Hematopoietic multipotent progenitor cell treated with erythropoietin and hydrocortisone succinate and interleukin-3 and kit ligand, for 8 days (in vitro differentiated cells): ENCODE data around the gene AURKAIP1.
A peak's percentile ranks its signal among the peaks of the same experiment; 100 is the strongest.

Source experiments
- DNase-seq: peaks from one replicate; pipeline ENCODE4 v3.0.0-alpha.2; 2015

Gene AURKAIP1

GRCh38 chr1:1359664-1360468 lies 15.1 kb downstream of the AURKAIP1 start:
- no peak for DNase-seq

GRCh38 chr1:1359308-1359663 lies 15.7 kb downstream of the AURKAIP1 start:
- no peak for DNase-seq

GRCh38 chr1:1358433-1359271 lies 16.4 kb downstream of the AURKAIP1 start, which contains the start of gene MXRA8:
TSS of gene MXRA8 (minus strand) at chr1:1358555. CDS start at chr1:1358504, 51 bp downstream.
- no peak for DNase-seq

DNA sequence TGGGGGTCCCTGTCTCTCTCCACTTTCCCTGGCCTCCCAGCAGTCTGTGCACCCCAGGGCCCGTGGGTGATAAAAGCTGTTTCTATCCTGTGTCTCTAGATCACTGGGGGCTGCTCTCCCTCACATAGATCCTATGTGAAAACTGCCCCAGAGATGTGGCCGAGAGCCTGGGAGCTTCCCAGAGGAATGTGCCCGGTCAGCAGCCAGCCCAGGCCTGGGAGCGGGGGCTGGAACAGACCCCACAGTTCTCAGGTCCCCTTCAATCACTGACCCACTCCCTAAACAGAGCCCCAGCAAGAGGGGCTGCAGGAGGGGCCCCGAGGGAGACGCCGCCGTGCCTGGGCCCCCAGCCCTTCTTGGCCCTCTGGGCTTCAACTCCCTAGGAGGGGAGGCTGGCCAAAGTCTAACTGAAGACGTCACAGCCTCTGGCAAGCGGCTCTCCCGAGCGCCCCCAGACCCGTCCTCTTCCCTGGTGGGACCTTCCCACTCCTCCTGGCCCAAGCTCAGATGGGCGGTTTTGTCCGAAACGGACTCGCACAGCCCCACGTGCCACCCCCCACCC lies 17.1 kb downstream of the AURKAIP1 start:
- no peak for DNase-seq

DNA sequence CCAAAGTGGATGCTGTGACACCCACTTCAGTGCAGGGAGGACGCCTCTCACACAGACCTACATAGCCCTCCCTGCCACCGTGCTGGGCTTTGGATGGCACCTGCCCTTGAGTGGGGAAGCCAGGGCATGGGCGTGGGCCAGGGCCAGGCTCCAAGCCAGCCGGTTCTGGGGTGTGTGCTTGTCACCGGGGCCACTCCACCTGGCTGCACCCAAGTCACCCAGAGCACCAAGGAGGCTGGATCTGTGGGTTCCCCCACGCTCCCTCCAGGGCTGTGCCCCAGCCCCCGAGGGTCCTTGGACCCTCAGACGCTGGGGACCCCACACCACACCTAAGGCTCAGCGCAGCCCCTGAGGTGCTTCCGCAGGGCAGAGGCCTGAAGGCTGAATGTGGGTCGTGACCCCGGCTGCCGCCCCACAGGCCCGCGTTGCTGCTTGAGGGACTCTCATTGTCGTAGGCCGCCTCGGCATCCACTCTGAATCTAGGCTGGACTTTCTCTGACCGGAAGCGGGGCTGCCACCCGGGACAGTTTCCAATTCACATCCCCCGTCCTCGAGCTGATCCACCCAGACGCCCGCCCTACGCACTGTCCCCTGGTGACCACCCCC lies 18.1 kb downstream of the AURKAIP1 start:
- peak; percentile 16 for DNase-seq

- no peak for DNase-seq
Measured at GRCh38 chr1:1356166-1356795, 18.7 kb downstream of the AURKAIP1 start.

DNA sequence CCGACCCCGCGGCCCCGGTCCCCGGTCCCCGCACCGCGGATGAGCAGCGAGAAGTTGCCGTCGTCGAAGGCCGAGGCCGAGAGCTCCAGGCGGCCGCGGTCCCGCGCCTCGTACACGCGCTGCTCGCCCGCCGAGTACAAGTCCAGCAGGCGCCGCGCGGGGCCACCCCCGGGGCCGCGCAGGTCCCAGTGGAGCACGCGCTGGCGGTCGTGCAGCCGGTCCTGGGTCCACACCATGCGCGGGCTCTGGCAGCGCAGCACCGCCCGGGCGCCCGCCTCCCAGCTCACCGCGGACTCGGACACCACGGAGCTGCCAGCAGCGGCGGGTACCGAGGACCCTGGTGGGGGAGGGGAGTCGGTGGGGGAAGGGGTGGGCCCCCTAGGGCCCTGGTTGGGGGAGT lies 19.6 kb downstream of the AURKAIP1 start:
- DNase-seq, result no peak

- DNase-seq, result no peak
Measured at GRCh38 chr1:1354271-1355247, 20.4 kb downstream of the AURKAIP1 start.

GRCh38 chr1:1353389-1354151 lies 21.4 kb downstream of the AURKAIP1 start:
- no peak for DNase-seq

DNA sequence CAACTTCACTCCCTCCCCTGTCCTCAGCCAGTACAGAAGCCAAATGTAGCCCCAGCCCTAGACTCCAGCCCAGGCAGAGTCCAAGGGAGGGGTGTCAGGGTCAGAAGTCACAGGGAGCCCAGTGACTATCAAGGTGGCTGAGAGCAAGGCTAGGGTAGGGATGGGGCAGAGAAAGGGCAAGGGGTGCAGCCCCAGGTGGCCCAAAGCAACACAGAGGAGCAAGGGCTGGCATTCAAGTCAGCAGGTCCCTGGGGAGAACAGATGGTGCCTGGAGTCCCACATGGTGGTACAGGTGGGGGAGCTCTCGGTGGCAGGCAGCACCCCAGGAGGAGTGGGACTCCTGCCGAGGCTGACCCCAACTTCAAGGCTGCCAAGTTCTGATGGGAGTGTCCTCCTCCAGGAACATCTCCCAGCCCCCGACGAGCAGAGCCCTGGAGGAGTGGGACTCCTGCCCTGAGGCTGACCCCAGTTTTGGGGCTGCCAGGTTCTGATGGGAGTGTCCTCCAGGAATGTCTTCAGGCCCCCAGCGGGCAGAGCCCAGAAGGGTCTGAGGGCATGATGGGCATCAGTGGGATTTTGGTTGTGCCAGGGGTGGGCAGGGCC lies 22.1 kb downstream of the AURKAIP1 start:
- no peak for DNase-seq

DNA sequence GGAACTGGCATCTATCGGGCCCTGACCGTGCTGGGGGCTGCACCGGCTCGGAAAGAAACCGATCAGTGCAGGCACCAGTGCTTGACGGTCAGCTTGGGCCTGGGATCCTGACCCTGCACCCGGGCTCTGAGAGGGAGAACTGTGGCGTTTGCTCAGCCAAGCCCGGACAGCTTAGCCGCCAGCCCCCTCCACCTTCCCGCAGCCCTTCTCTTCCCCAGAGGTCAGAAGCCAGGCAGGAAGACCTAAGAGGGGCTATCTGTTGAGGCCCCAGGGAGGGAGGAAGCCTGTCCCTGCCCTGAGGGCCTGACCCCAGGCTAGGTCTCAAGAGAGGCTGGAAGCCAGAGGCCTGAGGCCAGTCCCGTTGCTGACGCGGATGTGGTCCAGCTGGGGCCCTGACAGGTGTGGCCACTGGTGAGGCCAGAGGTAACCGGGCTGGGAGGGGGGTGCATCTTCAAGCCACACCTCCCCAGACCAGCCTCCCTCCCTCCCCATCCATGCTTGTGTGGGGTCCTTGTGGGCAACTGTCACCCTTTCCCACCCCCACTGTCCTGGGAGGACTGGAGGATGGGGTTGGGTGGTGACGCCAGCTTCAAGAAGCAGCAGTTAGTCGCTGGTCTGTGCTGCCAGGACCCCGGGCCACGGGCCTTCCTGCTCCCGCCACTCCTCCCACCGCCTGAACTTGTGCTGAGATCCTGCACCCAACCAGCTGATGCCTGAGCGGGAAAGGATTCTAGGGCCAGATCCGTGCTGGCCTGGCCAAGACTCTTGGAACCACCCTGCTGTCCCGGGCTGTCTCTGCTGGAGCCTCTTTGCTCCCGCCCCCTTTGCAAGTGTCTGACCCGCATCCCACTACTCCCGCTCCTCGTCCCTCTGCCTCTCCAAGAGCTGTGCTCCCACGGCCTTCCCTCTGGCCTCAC lies 23.2 kb downstream of the AURKAIP1 start:
- no peak for DNase-seq

- peak; percentile 52 for DNase-seq
Measured at GRCh38 chr1:1349256-1350012, 25.6 kb downstream of the AURKAIP1 start, which contains the start of gene DVL1. TSS of gene DVL1 (minus strand) at chr1:1349418. CDS start at chr1:1349065, 353 bp downstream.

DNA sequence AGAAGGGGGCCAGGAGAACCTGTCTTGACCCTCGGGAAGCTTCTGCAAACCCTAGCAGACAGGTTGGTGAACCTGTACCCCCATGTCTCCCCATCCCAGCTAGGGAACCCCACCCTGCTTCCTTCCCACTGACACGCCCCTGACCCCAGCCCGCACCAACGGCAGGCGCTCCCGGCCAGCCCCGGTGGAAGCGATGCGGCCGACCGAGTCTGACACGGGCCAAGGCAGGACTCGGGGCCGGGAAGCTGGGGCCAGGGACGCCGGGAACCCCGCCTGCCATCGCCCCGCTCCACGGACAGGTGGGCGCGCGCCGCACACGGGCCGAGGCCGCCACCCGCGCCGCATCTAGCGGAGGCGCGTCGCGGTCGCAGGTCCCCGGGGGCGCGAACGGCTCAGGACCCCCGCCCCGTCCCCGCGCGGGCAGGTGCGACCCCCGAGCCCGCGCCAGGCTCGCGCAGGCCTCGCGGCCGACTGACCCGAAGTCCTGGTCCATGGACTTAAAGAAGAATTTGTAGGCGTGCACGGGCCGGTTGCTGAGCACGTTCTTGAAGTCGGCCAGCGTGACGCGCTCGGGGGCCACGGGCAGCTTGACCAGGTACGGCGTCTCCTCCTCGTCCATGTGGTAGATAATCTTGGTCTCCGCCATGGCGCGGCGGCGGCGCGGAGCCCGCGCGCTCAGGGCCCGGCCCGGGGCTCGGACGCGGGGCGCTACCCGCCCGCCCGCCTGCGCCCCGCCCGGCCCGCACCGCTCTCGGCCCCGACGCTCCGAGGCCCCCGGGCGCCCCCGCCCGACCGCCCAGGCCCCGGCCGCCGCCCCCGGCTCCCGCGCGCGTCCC lies 26.4 kb downstream of the AURKAIP1 start:
- DNase-seq, result no peak

GRCh38 chr1:1347663-1348419 lies 27.2 kb downstream of the AURKAIP1 start:
- DNase-seq, result no peak

GRCh38 chr1:1347026-1347595 lies 27.9 kb downstream of the AURKAIP1 start:
- no peak for DNase-seq

- no peak for DNase-seq
Measured at GRCh38 chr1:1346501-1346890, 28.5 kb downstream of the AURKAIP1 start.
